GM20000 (cell line): ENCODE measurements around the gene RAB8A.
"Not testable (repeated sequence)": the region's sequence is repeated elsewhere in the genome, so short reads cannot be mapped to it uniquely, and the experiment has no call there.

Source experiments
- DNase-seq: peaks from one replicate; pipeline ENCODE4 v3.0.0; 2012; ENCODE audit warnings: low spot score
- CTCF ChIP-seq: IDR thresholded peaks from 2 replicates; pipeline ENCODE4 v1.5.1; 2012; ENCODE audit warnings: mild to moderate bottlenecking, control low read depth; ENCODE audit errors: extremely low read depth, missing control alignments

The RAB8A gene

DNA sequence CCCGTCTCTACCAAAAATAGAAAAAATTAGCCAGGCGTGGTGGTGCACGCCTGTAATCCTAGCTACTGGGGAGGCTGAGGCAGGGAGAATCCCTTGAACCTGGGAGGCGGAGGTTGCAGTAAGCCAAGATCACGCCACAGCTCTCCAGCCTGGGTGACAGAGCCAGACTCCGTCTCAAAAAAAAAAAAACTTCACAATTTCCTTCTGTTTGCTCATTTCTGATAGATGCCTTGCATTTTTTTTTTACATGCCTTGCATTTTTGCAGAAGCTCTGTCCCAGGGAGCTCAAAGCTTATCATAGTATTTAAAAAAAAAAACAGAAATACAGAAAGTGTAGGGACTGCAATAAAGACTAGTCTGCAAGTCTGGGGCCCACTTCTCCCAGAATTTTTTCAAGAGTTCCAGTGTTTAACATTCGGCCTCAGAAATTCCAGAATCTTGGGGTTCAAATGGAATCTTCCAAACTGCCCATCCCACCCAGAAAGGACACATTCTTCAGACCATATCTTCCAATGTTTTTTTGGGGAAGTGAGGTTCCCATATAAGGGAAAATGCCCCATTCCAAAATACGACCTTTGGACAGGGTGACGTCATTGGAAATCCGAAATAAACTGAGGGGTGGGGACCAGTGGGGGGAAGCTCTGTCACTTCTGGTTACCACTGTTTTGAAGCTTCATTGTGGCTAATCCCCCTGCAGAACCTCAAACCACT, 17.2 kb upstream of the RAB8A start:
- TF ChIP-seq CTCF = no peak
- no peak for DNase-seq

- DNase-seq = no peak
These were observed 16.6 kb upstream of the RAB8A start for GRCh38 chr19:16095071-16095571.

DNA sequence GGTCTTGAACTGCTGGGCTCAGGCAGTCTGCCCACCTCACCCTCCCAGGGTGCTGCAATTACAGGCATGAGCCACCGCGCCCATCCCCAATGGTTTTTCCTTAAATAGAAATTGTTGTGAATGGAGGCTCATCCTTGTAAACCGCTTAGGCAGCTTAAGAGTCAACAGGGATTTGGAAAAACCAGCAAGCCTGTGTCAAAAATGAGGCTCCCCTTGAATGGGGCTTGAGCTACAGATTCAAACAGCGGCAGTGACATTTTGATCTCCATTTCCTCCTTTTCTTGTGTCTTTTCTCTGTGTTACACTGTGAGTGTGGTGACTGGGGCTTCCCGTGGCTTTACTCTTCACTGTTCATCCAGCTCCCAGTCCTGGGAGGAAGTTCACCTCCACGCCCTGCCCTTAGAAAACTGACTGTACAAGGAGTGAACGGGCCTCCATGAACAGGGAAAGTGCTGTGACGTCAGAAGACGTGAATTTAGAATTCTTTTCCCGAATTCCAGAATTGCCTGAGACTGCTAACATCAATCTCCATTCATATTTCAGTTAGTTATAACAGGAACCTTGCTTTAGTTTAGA, 15.3 kb upstream of the RAB8A start:
- no peak for DNase-seq
- TF ChIP-seq CTCF = no peak

More at GRCh38 chr19:16095071-16095571, 16.6 kb upstream of the RAB8A start:
- no peak for TF ChIP-seq CTCF

- no peak for DNase-seq
- no peak for TF ChIP-seq CTCF
These were observed 13.3 kb upstream of the RAB8A start for GRCh38 chr19:16098416-16098768.

- no peak for DNase-seq
- TF ChIP-seq CTCF = no peak
These were observed 12.9 kb upstream of the RAB8A start for GRCh38 chr19:16098821-16099220.

- not testable (repeated sequence) for DNase-seq
These were observed 12.2 kb upstream of the RAB8A start for GRCh38 chr19:16099314-16099965.

DNA sequence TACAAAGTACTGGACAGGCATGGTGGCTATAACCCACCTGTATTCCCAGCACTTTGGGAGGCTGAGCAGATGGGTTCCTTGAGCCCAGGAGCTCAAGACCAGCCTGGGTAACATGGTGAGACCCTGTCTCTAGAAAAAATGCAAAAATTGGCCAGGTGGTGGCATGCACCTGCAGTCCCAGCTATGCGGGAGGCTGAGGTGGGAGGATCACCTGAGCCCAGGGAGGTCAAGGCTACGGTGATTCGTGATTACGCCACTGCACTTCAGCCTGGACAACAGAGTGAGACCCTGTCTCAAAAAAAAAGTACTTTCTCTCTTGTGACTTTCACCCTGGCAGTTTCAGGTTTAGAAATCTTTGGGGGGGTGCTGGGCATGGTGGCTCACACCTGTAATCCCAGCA, 11.2 kb upstream of the RAB8A start:
- no peak for DNase-seq
- no peak for TF ChIP-seq CTCF
